Breast epithelium (tissue), 3 donors: Measurements from ENCODE around the gene ARHGAP45.

ENCODE experiments used
- CTCF ChIP-seq, 3 donors: fragments of 450-650 bp; IDR thresholded peaks; one replicate each; pipeline ENCODE4 v1.5.1; 2016 to 2017; ENCODE audit warnings: antibody characterized with exemption in 3 of 3, mild to moderate bottlenecking in 3 of 3, moderate library complexity in 3 of 3
- POLR2A ChIP-seq: fragments of 450-650 bp; IDR thresholded peaks from one replicate; pipeline ENCODE4 v1.6.1; 2016; ENCODE audit warnings: antibody characterized with exemption, mild to moderate bottlenecking, moderate library complexity
- POLR2AphosphoS5 ChIP-seq, 3 donors: sonication (generic); formaldehyde crosslinking; IDR thresholded peaks; one replicate each; pipeline ENCODE4 v1.6.1; 2017; ENCODE audit warnings: antibody characterized with exemption in 3 of 3

- TF ChIP-seq CTCF (IDR thresholded peaks at IDR 0.05), result peak in 1 of 3 donors; percentile 17
- TF ChIP-seq POLR2A, result no peak
- no peak for TF ChIP-seq POLR2AphosphoS5 (IDR thresholded peaks at IDR 0.05)
Observed at GRCh38 chr19:1106841-1107660, 40.1 kb downstream of the ARHGAP45 start.
